H9 (cell line): ENCODE measurements around the gene MAP2K2. TPM values are rescaled to one million over a fixed set of nuclear protein-coding genes. Genes with fewer than 3 reads are reported as not detected.

Experiments used
- DNase-seq: peaks from one replicate; pipeline ENCODE4 v3.0.0-alpha.2; 2017
- H2AFZ ChIP-seq: one replicate; pipeline ENCODE4 v1.6.1; 2013; ENCODE audit warnings: mild to moderate bottlenecking, low read length, control low read depth, moderate library complexity
- H2AK5ac ChIP-seq: 2 replicates; pipeline ENCODE4 v1.6.1; 2013; ENCODE audit warnings: low read length, control low read depth, mixed read lengths; ENCODE audit not compliant: insufficient read length
- H2BK120ac ChIP-seq: one replicate; pipeline ENCODE4 v1.6.1; 2013; ENCODE audit warnings: low read depth, mild to moderate bottlenecking, low read length, control low read depth, inconsistent platforms; ENCODE audit not compliant: poor library complexity, severe bottlenecking
- H2BK12ac ChIP-seq: 2 replicates; pipeline ENCODE4 v1.6.1; 2013; ENCODE audit warnings: low read length, control low read depth, mixed read lengths, low read depth; ENCODE audit not compliant: insufficient read length
- H2BK15ac ChIP-seq: 2 replicates; pipeline ENCODE4 v1.6.1; 2013; ENCODE audit warnings: low read depth, low read length, control low read depth
- H2BK20ac ChIP-seq: one replicate; pipeline ENCODE4 v1.6.1; 2013; ENCODE audit warnings: low read depth, mild to moderate bottlenecking, low read length, control low read depth, inconsistent platforms; ENCODE audit not compliant: poor library complexity, severe bottlenecking
- H2BK5ac ChIP-seq: 2 replicates; pipeline ENCODE4 v1.6.1; 2013; ENCODE audit warnings: low read length, control low read depth, mixed read lengths; ENCODE audit not compliant: insufficient read length
- H3K14ac ChIP-seq: 2 replicates; pipeline ENCODE4 v1.6.1; 2013; ENCODE audit warnings: low read length, control low read depth; ENCODE audit not compliant: insufficient read depth
- H3K18ac ChIP-seq: 2 replicates; pipeline ENCODE4 v1.6.1; 2013; ENCODE audit warnings: low read depth, mild to moderate bottlenecking, mixed read lengths, low read length, control low read depth; ENCODE audit not compliant: insufficient read length
- H3K23ac ChIP-seq: 2 replicates; pipeline ENCODE4 v1.6.1; 2013; ENCODE audit warnings: low read length, control low read depth, mixed read lengths, low read depth; ENCODE audit not compliant: insufficient read length
- H3K23me2 ChIP-seq: 2 replicates; pipeline ENCODE4 v1.6.1; 2013; ENCODE audit warnings: low read depth, mild to moderate bottlenecking, mixed read lengths, low read length, control low read depth; ENCODE audit not compliant: insufficient read length, poor library complexity, severe bottlenecking
- H3K27ac ChIP-seq: 2 replicates; pipeline ENCODE4 v1.5.1; 2013; ENCODE audit warnings: low read length, control low read depth, mixed read lengths, low read depth; ENCODE audit not compliant: insufficient read length
- H3K27me3 ChIP-seq: 2 replicates; pipeline ENCODE4 v1.6.1; 2013; ENCODE audit warnings: low read length, control low read depth, inconsistent platforms; ENCODE audit not compliant: insufficient read depth
- H3K4ac ChIP-seq: 2 replicates; pipeline ENCODE4 v1.6.1; 2013; ENCODE audit warnings: low read depth, mild to moderate bottlenecking, control low read depth, inconsistent platforms, low read length, moderate library complexity
- H3K4me1 ChIP-seq: 2 replicates; pipeline ENCODE4 v1.6.1; 2013; ENCODE audit warnings: low read length, control low read depth, inconsistent platforms; ENCODE audit not compliant: insufficient read depth
- H3K4me2 ChIP-seq: 2 replicates; pipeline ENCODE4 v1.6.1; 2013; ENCODE audit warnings: low read length, control low read depth, mixed read lengths; ENCODE audit not compliant: insufficient read length, insufficient read depth
- H3K56ac ChIP-seq: 2 replicates; pipeline ENCODE4 v1.6.1; 2013; ENCODE audit warnings: low read depth, mild to moderate bottlenecking, mixed read lengths, low read length, control low read depth; ENCODE audit not compliant: insufficient read length
- H3K79me1 ChIP-seq: 2 replicates; pipeline ENCODE4 v1.6.1; 2013; ENCODE audit warnings: low read depth, mild to moderate bottlenecking, moderate library complexity, low read length, control low read depth, inconsistent platforms; ENCODE audit not compliant: insufficient read depth, poor library complexity, severe bottlenecking
- H3K79me2 ChIP-seq: 2 replicates; pipeline ENCODE4 v1.6.1; 2013; ENCODE audit warnings: low read length, control low read depth, inconsistent platforms; ENCODE audit not compliant: insufficient read depth
- H3K9ac ChIP-seq: 2 replicates; pipeline ENCODE4 v1.6.1; 2013; ENCODE audit warnings: low read length, control low read depth, mixed read lengths; ENCODE audit not compliant: insufficient read length; ENCODE audit errors: extremely low read depth
- H3K9me3 ChIP-seq: one replicate; pipeline ENCODE4 v1.6.1; 2013; ENCODE audit warnings: low read depth, low read length, inconsistent platforms; ENCODE audit not compliant: control insufficient read depth
- H3T11ph ChIP-seq: one replicate; pipeline ENCODE4 v1.6.1; 2013; ENCODE audit warnings: mild to moderate bottlenecking, low read length, control low read depth, inconsistent platforms
- H4K20me1 ChIP-seq: one replicate; pipeline ENCODE4 v1.6.1; 2013; ENCODE audit not compliant: control insufficient read depth, insufficient read length, insufficient read depth
- H4K5ac ChIP-seq: 2 replicates; pipeline ENCODE4 v1.6.1; 2013; ENCODE audit warnings: low read depth, mild to moderate bottlenecking, mixed read lengths, low read length, control low read depth; ENCODE audit not compliant: insufficient read length
- H4K8ac ChIP-seq: replicated peaks from 2 replicates; pipeline ENCODE4 v1.6.1; 2013; ENCODE audit warnings: low read length, control low read depth, mixed read lengths, low read depth; ENCODE audit not compliant: insufficient read length
- H4K91ac ChIP-seq: 2 replicates; pipeline ENCODE4 v1.6.1; 2013; ENCODE audit warnings: low read depth, mild to moderate bottlenecking, moderate library complexity, mixed read lengths, low read length, control low read depth; ENCODE audit not compliant: insufficient read length
- H3K27ac Mint-ChIP-seq, 3 experiments: 2 replicates in 2 of 3; 3 replicates in 1 of 3; pipeline ENCODE4 v1.8.0; 2020 to 2021; ENCODE audit warnings: mixed read lengths in 3 of 3, mild to moderate bottlenecking in 1 of 3, moderate library complexity in 1 of 3
- H3K27me3 Mint-ChIP-seq: 2 replicates; pipeline ENCODE4 v1.8.0; 2021; ENCODE audit warnings: low read depth, mild to moderate bottlenecking, moderate library complexity, mixed read lengths
- H3K36me3 Mint-ChIP-seq, 3 experiments: 2 replicates in 2 of 3; 3 replicates in 1 of 3; pipeline ENCODE4 v1.8.0; 2020 to 2021; ENCODE audit warnings: low read depth in 3 of 3, mixed read lengths in 3 of 3; ENCODE audit not compliant: insufficient read depth in 1 of 3
- H3K4me1 Mint-ChIP-seq, 2 experiments: 2 replicates each; pipeline ENCODE4 v1.8.0; 2020; ENCODE audit warnings: mixed read lengths in 2 of 2
- H3K4me3 Mint-ChIP-seq, 2 experiments: 2 replicates in 1 of 2; 3 replicates in 1 of 2; pipeline ENCODE4 v1.8.0; 2020 to 2021; ENCODE audit warnings: mild to moderate bottlenecking in 2 of 2, mixed read lengths in 2 of 2, moderate library complexity in 1 of 2
- H3K9me3 Mint-ChIP-seq, 2 experiments: 2 replicates in 1 of 2; 3 replicates in 1 of 2; pipeline ENCODE4 v1.8.0; 2020; ENCODE audit warnings: mild to moderate bottlenecking in 2 of 2, mixed read lengths in 2 of 2, moderate library complexity in 1 of 2
- CTCF ChIP-seq: fragments of 200-600 bp; sonication (generic); conservative IDR thresholded peaks from 3 replicates; pipeline ENCODE4 v1.8.0; 2021; ENCODE audit warnings: antibody characterized with exemption, mild to moderate bottlenecking
- WGBS: extraction: QIAGEN DNeasy Blood & Tissue Kit; methylation state at CpG from one replicate; pipeline ENCODE4 v1.1.7; 2013; ENCODE audit warnings: missing lambda C conversion rate, low lambda C conversion rate, mixed read lengths; ENCODE audit not compliant: insufficient read length; ENCODE audit errors: extremely low coverage; 5-methylcytosine and 5-hydroxymethylcytosine counted together
- total RNA-seq: library from RNA; stranded (reverse); gene quantifications from 2 replicates; pipeline ENCODE4 v1.2.1, GENCODE V29; 2021

Gene MAP2K2
- total RNA-seq, 1 experiment from 2014 or later, result 167 TPM

- Histone ChIP-seq H3K4me1 (no peaks in the 10 kb centered on the region), H2AFZ (no peak overlapping the region), H4K20me1 (no peaks in the 10 kb centered on the region), H2BK15ac (no peak overlapping the region), H3K56ac (no peak overlapping the region), H3K27ac (no peak overlapping the region), H3K9me3 (no peaks in the 10 kb centered on the region), H2BK20ac (no peak overlapping the region), H4K8ac (no peak overlapping the region), H3K79me2 (no peaks in the 10 kb centered on the region), H3T11ph (no peak overlapping the region), H4K5ac (no peak overlapping the region), H3K23me2 (no peaks in the 10 kb centered on the region), H2BK5ac (no peak overlapping the region), H2AK5ac (no peak overlapping the region), H2BK120ac (no peak overlapping the region), H3K23ac (no peak overlapping the region), H3K9ac (no peak overlapping the region), H3K14ac (no peak overlapping the region), H3K4ac (no peak overlapping the region), H3K27me3 (no peaks in the 10 kb centered on the region), H4K91ac (no peak overlapping the region), H3K18ac (no peak overlapping the region), H2BK12ac (no peak overlapping the region), H3K79me1 (no peaks in the 10 kb centered on the region), H3K4me2 (no peak overlapping the region)
- H3K27ac Mint-ChIP-seq, result no peak overlapping the region
- WGBS, result no CpG with 5 or more reads among the region's 22 CpGs
- H3K4me3 Mint-ChIP-seq, result no peak overlapping the region
- H3K9me3 Mint-ChIP-seq, result no peaks in the 10 kb centered on the region
- no peak for TF ChIP-seq CTCF
- H3K36me3 Mint-ChIP-seq, result peaks cover 7 to 23% (median 23%) of the 10 kb centered on the region in 3 experiments; a peak in 6 of 7 replicates
- 0 out of 4 replicates have a peak, but pooled peaks cover 0 to 4% of the 10 kb centered on the region in 2 experiments for H3K4me1 Mint-ChIP-seq
- no peak for DNase-seq
- H3K27me3 Mint-ChIP-seq, result no peaks in the 10 kb centered on the region
Observed at GRCh38 chr19:4089946-4090345, 34.0 kb downstream of the MAP2K2 start.
